ENCODE measurements around the gene CUBN. TPM values are rescaled to one million over a fixed set of nuclear protein-coding genes. Genes with fewer than 3 reads are reported as not detected.

Gene CUBN
- total and polyA plus RNA-seq, 9 of the 15 experiments (the other 6 are each of a cell fraction or from before 2014, with no cell fraction given), result 0.04 to 0.33 (median 0.09) TPM

DNA sequence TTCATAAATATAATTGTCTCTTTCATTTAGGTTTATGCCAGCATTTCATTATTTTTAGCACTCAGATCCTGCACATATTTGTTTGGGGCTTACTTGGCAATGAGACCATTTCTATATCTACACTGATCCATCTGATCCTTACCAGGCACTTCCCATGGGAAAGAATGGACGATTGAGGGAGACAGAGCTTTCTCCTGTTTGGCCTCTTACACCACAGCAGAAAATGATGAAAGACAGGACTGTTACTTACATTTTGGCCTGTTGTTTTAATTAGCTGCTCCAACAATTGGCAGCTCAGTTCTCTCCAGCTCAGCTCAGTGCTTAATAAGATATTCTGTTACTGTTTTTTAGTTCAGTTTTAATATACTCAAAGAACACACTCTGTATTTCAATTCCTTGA, 234.8 kb downstream of the CUBN start:
- Histone ChIP-seq H3K36me3 (ENCODE audit: control insufficient read depth, insufficient read depth, low read length) (no peaks in the 10 kb centered on the region), H3K9me3 (replicated peaks; ENCODE audit: control insufficient read depth, insufficient read depth, low read depth, low read length) (no peaks in the 10 kb centered on the region), H3K4me1 (replicated peaks in 1 of 2; ENCODE audit: control insufficient read depth in 2 of 2, insufficient read depth in 2 of 2, low read length in 2 of 2) (peaks cover 0 to 6% of the 10 kb centered on the region in 2 experiments; a peak in 2 of 5 replicates), H4K20me1 (replicated peaks; ENCODE audit: control insufficient read depth, insufficient read depth, low read length) (no peaks in the 10 kb centered on the region), H3K4me3 (no peak overlapping the region), H3K27me3 (ENCODE audit: control insufficient read depth in 2 of 2, insufficient read depth in 2 of 2, low read length in 2 of 2) (no peaks in the 10 kb centered on the region), H3K79me2 (ENCODE audit: control insufficient read depth, insufficient read depth, low read length) (no peaks in the 10 kb centered on the region), H3K9ac (ENCODE audit: insufficient read depth in 1 of 2, low read depth in 2 of 2, low read length in 2 of 2) (no peak overlapping the region), H3K4me2 (ENCODE audit: insufficient read depth, low read length) (no peak overlapping the region), H3K27ac (ENCODE audit: extremely low read depth, low read depth, low read length) (no peak overlapping the region), H2AFZ (ENCODE audit: low read depth, low read length) (no peak overlapping the region), H3K9me1 (ENCODE audit: control insufficient read depth, insufficient read depth, low read length) (no peaks in the 10 kb centered on the region)
- 5% methylated on average over 1 of the region's 1 CpG for WGBS (ENCODE audit: insufficient coverage, low coverage, missing lambda C conversion rate)
- BruUV-seq (replicated peaks), result no TSS peak
- ChIA-PET POLR2A (no interaction called here), CTCF (ENCODE audit: low intra/inter-chr PET ratio) (interaction anchor here (0.8 kb wide), 1 partner anchor 363 kb away, joined by 3 read pairs; no protein-coding TSS in a partner anchor)
- intact Hi-C loops (cut with micrococcal nuclease) (loop anchor here (5.0 kb wide), 1 partner anchor 43 kb away; no protein-coding TSS in a partner anchor), in situ Hi-C loops (cut with MboI) (no loop called here)
- no peak for ATAC-seq
- no peak for DNase-seq (ENCODE audit: extremely low read depth in 1 of 4, low spot score in 3 of 4)
- TF ChIP-seq ELF2 (CRISPR knock-in tag; IDR thresholded peaks at IDR 0.05), result no peak
- TF ChIP-seq FOXK2 (conservative IDR thresholded peaks at IDR 0.05 in 1 of 2, IDR thresholded peaks at IDR 0.05 in 1 of 2; ENCODE audit: low read depth in 2 of 2), result no peak
- TF ChIP-seq, protein P1, sequence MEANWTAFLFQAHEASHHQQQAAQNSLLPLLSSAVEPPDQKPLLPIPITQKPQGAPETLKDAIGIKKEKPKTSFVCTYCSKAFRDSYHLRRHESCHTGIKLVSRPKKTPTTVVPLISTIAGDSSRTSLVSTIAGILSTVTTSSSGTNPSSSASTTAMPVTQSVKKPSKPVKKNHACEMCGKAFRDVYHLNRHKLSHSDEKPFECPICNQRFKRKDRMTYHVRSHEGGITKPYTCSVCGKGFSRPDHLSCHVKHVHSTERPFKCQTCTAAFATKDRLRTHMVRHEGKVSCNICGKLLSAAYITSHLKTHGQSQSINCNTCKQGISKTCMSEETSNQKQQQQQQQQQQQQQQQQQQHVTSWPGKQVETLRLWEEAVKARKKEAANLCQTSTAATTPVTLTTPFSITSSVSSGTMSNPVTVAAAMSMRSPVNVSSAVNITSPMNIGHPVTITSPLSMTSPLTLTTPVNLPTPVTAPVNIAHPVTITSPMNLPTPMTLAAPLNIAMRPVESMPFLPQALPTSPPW (CRISPR knock-in tag; IDR thresholded peaks at IDR 0.05), result no peak
- no peak for TF ChIP-seq ZNF347 (CRISPR knock-in tag; IDR thresholded peaks at IDR 0.05; ENCODE audit: low read depth)
- TF ChIP-seq FOS (IDR thresholded peaks at IDR 0.05; ENCODE audit: extremely low read depth, insufficient read length), result no peak
- TF ChIP-seq, protein P2, sequence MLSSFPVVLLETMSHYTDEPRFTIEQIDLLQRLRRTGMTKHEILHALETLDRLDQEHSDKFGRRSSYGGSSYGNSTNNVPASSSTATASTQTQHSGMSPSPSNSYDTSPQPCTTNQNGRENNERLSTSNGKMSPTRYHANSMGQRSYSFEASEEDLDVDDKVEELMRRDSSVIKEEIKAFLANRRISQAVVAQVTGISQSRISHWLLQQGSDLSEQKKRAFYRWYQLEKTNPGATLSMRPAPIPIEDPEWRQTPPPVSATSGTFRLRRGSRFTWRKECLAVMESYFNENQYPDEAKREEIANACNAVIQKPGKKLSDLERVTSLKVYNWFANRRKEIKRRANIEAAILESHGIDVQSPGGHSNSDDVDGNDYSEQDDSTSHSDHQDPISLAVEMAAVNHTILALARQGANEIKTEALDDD (IDR thresholded peaks at IDR 0.05), result no peak
- TF ChIP-seq NR3C1 (CRISPR knock-in tag; IDR thresholded peaks at IDR 0.05), result no peak
- no peak for TF ChIP-seq U2AF1 (optimal IDR thresholded peaks at IDR 0.05; ENCODE audit: low read depth, low read length)
- no peak for TF ChIP-seq MTA1 (IDR thresholded peaks at IDR 0.05; ENCODE audit: borderline replicate concordance)
- no peak for TF ChIP-seq ZNF584 (CRISPR knock-in tag; IDR thresholded peaks at IDR 0.05; ENCODE audit: low read depth)
- no peak for TF ChIP-seq NRF1 (conservative IDR thresholded peaks at IDR 0.05 in 1 of 2, IDR thresholded peaks at IDR 0.05 in 1 of 2)
- TF ChIP-seq KAT2B (IDR thresholded peaks at IDR 0.05; ENCODE audit: low read depth, low read length), result no peak
- TF ChIP-seq ZNF830 (CRISPR knock-in tag; IDR thresholded peaks at IDR 0.05), result no peak
- TF ChIP-seq SRSF7 (optimal IDR thresholded peaks at IDR 0.05; ENCODE audit: low read depth, low read length), result no peak
- no peak for TF ChIP-seq ETS2 (tag; IDR thresholded peaks at IDR 0.05; ENCODE audit: borderline replicate concordance, poor library complexity, severe bottlenecking)
- TF ChIP-seq, protein P3, sequence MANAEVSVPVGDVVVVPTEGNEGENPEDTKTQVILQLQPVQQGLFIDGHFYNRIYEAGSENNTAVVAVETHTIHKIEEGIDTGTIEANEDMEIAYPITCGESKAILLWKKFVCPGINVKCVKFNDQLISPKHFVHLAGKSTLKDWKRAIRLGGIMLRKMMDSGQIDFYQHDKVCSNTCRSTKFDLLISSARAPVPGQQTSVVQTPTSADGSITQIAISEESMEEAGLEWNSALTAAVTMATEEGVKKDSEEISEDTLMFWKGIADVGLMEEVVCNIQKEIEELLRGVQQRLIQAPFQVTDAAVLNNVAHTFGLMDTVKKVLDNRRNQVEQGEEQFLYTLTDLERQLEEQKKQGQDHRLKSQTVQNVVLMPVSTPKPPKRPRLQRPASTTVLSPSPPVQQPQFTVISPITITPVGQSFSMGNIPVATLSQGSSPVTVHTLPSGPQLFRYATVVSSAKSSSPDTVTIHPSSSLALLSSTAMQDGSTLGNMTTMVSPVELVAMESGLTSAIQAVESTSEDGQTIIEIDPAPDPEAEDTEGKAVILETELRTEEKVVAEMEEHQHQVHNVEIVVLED (CRISPR knock-in tag; IDR thresholded peaks at IDR 0.05), result no peak
- no peak for TF ChIP-seq MTF1 (CRISPR knock-in tag; IDR thresholded peaks at IDR 0.05; ENCODE audit: borderline replicate concordance)
- TF ChIP-seq CXXC5 (CRISPR knock-in tag; IDR thresholded peaks at IDR 0.05), result no peak
- FAIRE-seq, result no peak

Measured in K562 (cell line).